ENCODE measurements around the gene GPR152.

The GPR152 gene

GRCh38 chr11:67421430-67422031 lies 31.0 kb downstream of the GPR152 start:
- Histone ChIP-seq H3K27me3 (ENCODE audit: insufficient read depth, low read length) (no peaks in the 10 kb centered on the region), H3K4me1 (ENCODE audit: insufficient read depth, low read length, severe bottlenecking) (peaks cover 39% of the 10 kb centered on the region), H3K9me2 (ENCODE audit: low read depth, low read length) (no peaks in the 10 kb centered on the region), H2AFZ (ENCODE audit: low read length) (no peak overlapping the region), H3K9me3 (ENCODE audit: low read length) (no peaks in the 10 kb centered on the region), H3K27ac (ENCODE audit: low read depth, low read length, poor library complexity, severe bottlenecking) (no peak overlapping the region), H3K4me3 (ENCODE audit: low read depth, low read length, poor library complexity, severe bottlenecking) (peak overlapping the region; percentile 35), H4K20me1 (ENCODE audit: insufficient read depth, low read length) (no peaks in the 10 kb centered on the region), H3K4me2 (ENCODE audit: low read length) (peak overlapping the region; percentile 73), H3K9ac (ENCODE audit: low read length) (no peak overlapping the region), H3K36me3 (ENCODE audit: insufficient read depth, low read length) (no peaks in the 10 kb centered on the region), H3F3A (ENCODE audit: insufficient read depth, low read length) (no peaks in the 10 kb centered on the region), H3K79me2 (ENCODE audit: insufficient read depth, low read length) (no peaks in the 10 kb centered on the region)
- TF ChIP-seq EZH2 (IDR thresholded peaks at IDR 0.05; ENCODE audit: borderline replicate concordance, low read length) (no peak), CTCF (IDR thresholded peaks at IDR 0.05; ENCODE audit: low read length) (no peak)

GRCh38 chr11:67420646-67421429 lies 31.7 kb downstream of the GPR152 start:
- peak overlapping the region; percentile 73 for H3K4me2 ChIP-seq (ENCODE audit: low read length)
- no peaks in the 10 kb centered on the region for H3K27me3 ChIP-seq (ENCODE audit: insufficient read depth, low read length)
- no peaks in the 10 kb centered on the region for H3K9me3 ChIP-seq (ENCODE audit: low read length)
- no peaks in the 10 kb centered on the region for H4K20me1 ChIP-seq (ENCODE audit: insufficient read depth, low read length)
- no peaks in the 10 kb centered on the region for H3F3A ChIP-seq (ENCODE audit: insufficient read depth, low read length)
- no peaks in the 10 kb centered on the region for H3K79me2 ChIP-seq (ENCODE audit: insufficient read depth, low read length)
- no peak overlapping the region for H3K27ac ChIP-seq (ENCODE audit: low read depth, low read length, poor library complexity, severe bottlenecking)
- H3K9ac ChIP-seq (ENCODE audit: low read length), result peak overlapping the region; percentile 61; the same call in 1 of the 2 replicates
- TF ChIP-seq EZH2 (IDR thresholded peaks at IDR 0.05; ENCODE audit: borderline replicate concordance, low read length) (no peak), CTCF (IDR thresholded peaks at IDR 0.05; ENCODE audit: low read length) (no peak)
- peaks cover 46% of the 10 kb centered on the region for H3K4me1 ChIP-seq (ENCODE audit: insufficient read depth, low read length, severe bottlenecking)
- H2AFZ ChIP-seq (ENCODE audit: low read length), result no peak overlapping the region
- H3K36me3 ChIP-seq (ENCODE audit: insufficient read depth, low read length), result no peaks in the 10 kb centered on the region
- H3K4me3 ChIP-seq (ENCODE audit: low read depth, low read length, poor library complexity, severe bottlenecking), result peak overlapping the region; percentile 56
- no peaks in the 10 kb centered on the region for H3K9me2 ChIP-seq (ENCODE audit: low read depth, low read length)

GRCh38 chr11:67420147-67420645 lies 32.3 kb downstream of the GPR152 start:
- Histone ChIP-seq H3F3A (ENCODE audit: insufficient read depth, low read length) (no peaks in the 10 kb centered on the region), H3K9me2 (ENCODE audit: low read depth, low read length) (no peaks in the 10 kb centered on the region), H3K9me3 (ENCODE audit: low read length) (no peaks in the 10 kb centered on the region), H3K4me1 (ENCODE audit: insufficient read depth, low read length, severe bottlenecking) (peaks cover 49% of the 10 kb centered on the region), H2AFZ (ENCODE audit: low read length) (no peak overlapping the region), H3K4me3 (ENCODE audit: low read depth, low read length, poor library complexity, severe bottlenecking) (peak overlapping the region; percentile 56), H3K4me2 (ENCODE audit: low read length) (peak overlapping the region; percentile 73), H3K9ac (ENCODE audit: low read length) (peak overlapping the region; percentile 61; the same call in 1 of the 2 replicates), H3K27ac (ENCODE audit: low read depth, low read length, poor library complexity, severe bottlenecking) (no peak overlapping the region), H3K36me3 (ENCODE audit: insufficient read depth, low read length) (no peaks in the 10 kb centered on the region), H4K20me1 (ENCODE audit: insufficient read depth, low read length) (no peaks in the 10 kb centered on the region), H3K27me3 (ENCODE audit: insufficient read depth, low read length) (no peaks in the 10 kb centered on the region), H3K79me2 (ENCODE audit: insufficient read depth, low read length) (no peaks in the 10 kb centered on the region)
- TF ChIP-seq CTCF (IDR thresholded peaks at IDR 0.05; ENCODE audit: low read length) (no peak), EZH2 (IDR thresholded peaks at IDR 0.05; ENCODE audit: borderline replicate concordance, low read length) (no peak)

Data from OCI-LY1 (cell line).